ENCODE data around the gene QRICH2.
"Not testable (repeated sequence)": the region's sequence is repeated elsewhere in the genome, so short reads cannot be mapped to it uniquely, and the experiment has no call there.

QRICH2 gene

GRCh38 chr17:76248013-76248782 is 59.9 kb downstream of the QRICH2 start:
- DNase-seq (ENCODE audit: low spot score) = no peak

DNA sequence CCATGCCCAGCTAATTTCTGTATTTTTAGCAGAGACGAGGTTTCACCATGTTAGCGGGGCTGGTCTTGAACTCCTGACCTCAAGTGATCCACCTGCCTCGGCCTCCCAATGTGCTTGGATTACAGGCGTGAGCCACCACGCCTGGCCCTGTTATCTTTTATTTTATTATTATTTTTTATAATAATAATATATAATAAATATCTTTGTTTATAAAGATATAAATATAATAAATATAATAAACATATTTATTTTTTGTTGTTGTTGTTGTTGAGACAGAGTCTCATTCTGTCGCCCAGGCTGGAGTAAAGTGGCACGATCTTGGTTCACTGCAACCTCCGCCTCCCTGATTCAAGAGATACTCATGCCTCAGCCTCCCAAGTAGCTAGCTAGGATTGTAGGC is 60.8 kb downstream of the QRICH2 start:
- DNase-seq (ENCODE audit: low spot score) = no peak

DNA sequence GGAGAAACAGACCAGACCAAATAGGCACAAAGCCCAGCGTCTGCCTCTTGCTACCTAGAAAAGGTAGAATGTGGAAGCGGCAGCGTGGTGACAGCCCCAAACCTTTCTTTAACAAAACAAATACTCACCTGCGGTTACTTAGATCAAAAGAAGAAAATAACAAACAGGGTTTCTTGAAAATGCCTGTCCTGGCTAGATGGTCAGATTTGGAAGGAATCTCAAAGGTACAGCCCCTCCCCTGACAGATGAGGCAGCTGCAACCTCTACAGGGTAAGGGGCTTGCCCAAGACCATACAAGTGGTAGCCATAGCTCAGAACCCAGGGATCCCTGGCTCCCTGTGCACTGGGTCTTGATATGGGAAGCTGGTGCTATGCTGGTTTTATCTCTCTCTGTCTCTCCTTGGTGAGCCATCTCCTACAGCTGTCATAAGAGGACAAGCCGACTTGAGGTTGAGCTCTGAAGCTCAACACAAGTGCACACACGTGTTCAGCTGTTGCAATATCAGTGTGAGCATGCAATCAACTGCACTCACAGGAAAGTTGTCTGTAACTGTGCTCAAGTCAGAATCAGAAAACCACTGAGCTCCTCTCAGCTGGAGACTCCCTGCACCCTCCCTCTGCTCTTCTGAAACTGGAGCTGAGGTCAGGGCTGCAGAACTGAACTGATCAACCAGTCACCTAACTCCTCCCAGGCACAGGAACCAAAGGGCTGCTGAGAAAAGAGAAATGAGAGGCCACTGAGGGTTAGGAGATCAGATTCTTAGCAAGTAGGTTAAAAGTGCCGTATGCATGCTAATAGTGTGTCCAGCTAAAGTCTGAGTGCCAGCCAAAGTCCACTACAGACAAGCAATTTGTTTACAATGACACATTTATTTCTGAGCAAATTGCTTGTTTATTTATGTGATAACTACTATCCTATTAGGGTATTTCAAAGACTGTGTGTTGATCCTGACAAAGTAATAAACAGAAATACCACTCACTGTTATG is 61.7 kb downstream of the QRICH2 start:
- no peak for DNase-seq (ENCODE audit: low spot score)

- not testable (repeated sequence) for DNase-seq (ENCODE audit: low spot score)
Observed at GRCh38 chr17:76244721-76245120, 63.4 kb downstream of the QRICH2 start.

DNA sequence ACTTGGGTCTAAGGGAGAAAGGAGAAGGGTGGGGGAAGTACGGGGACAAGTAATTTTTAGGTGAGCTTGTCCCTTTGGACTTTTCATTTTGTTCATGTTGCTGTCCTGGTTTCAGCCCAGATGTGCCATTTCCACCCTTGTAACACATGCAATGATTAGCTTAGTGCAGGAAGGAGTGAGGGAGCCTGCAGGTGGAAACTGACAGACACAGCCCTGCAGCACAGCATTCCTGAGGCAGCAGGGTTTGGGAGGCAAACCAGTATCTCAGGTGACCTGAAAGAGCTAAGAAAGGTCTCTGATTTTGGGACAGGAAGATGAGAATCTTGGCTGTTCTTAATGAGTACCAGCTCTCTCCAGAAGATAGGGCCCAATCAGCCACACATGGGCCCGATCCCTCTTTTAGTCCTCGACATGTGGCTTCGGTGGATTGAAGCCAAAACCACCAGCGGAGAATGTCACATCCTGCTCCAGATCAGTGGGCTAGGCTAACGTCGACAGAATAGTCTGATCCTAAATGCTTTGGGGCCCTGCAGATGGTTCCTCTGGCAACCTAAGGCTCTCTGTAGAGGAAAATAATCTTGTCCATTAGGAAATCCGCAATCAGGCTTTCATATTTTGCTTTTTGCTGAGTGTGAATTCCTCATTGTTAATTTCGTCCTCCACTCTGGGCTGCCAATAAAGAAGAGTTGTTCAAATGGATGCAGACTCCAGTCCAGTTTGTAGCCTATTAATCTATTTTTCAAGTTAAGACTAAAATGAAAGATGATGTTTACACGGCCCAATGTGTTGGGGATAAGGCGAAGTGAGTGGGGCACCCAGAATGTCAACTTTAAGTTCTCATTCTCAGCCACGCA is 64.0 kb downstream of the QRICH2 start:
- DNase-seq (ENCODE audit: low spot score) = no peak

- no peak for DNase-seq (ENCODE audit: low spot score)
Observed at GRCh38 chr17:76241691-76242255, 66.3 kb downstream of the QRICH2 start.

- DNase-seq (ENCODE audit: low spot score) = no peak
Observed at GRCh38 chr17:76241204-76241538, 66.9 kb downstream of the QRICH2 start.

DNA sequence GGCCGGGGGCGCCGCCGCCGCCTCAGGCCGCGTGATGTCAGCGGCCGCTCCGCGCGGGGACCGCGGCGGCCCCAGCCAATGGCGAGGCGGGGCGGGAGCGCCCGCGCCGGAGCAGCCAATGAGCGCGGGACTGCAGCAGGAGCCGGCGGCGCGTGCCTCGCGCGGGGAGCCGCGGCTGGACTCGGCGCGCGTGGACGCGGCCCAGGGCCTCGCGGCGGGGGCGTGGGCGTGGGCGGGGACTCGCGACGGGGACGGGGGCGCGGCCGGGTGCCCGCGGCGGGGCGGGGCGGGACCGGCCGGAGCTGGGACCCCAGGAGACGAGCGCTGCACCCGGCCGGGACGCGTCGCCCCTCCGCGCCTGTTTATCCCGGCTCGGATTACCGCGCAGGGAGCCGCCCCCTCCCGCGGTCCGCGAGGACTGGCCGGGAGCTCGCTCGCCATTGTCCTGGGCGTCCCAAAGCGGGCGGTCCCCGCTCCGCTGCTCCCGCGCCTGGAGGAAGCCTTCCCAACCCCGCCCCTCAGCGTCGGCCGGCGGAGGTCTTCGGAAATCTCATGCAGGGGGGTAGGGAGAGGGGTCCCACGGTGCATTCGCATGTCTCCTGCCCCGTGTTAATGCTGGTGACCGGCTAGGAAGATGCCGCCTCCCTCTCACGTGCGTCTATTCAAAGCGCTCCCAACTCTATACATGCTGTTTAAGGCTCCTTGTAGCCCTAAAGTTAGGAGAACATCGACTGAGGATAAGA is 67.4 kb downstream of the QRICH2 start, which contains the start of gene RNF157:
Gene RNF157 (minus strand): TSS at position 33 of the 743 bp plus-strand sequence. CDS start 253 bp downstream, outside the sequence.
- peak; percentile 68 for DNase-seq (ENCODE audit: low spot score)

DNA sequence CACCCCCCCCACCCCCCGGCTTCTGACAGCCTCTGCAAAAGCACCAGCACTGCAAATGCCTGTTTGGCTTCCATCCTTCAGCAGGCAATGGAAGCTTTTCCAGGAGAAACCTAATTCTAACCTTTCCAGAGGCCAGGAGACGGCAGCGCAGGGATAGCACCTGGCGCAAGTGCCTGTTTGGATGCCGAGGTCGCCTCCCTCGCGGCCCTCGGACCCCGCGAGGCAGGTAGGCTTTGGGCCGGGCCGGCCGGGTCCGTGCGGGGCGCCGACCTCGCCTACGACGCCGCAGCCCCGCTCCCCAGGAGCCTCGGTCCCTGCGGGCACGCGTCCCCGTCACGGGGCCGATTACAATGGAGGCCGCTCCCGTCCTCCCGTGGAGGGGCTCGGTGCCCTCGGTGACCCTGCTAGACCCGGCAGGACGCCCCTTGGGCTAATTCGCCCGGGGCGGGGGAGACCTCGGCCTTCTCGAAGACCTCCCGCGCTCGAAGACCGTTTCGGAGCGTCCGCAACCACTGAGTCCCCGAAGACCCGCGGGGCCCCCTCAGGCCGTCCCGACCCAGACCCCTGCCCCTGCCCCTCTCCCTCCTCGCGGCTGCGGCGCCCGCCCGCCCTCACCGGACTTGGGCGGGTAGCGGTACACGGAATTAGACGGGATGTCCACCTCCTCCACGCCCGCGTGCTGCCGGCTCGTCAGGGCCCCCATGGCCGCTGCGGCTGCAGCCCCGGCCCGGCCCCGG is 68.4 kb downstream of the QRICH2 start:
- DNase-seq (ENCODE audit: low spot score) = no peak

DNA sequence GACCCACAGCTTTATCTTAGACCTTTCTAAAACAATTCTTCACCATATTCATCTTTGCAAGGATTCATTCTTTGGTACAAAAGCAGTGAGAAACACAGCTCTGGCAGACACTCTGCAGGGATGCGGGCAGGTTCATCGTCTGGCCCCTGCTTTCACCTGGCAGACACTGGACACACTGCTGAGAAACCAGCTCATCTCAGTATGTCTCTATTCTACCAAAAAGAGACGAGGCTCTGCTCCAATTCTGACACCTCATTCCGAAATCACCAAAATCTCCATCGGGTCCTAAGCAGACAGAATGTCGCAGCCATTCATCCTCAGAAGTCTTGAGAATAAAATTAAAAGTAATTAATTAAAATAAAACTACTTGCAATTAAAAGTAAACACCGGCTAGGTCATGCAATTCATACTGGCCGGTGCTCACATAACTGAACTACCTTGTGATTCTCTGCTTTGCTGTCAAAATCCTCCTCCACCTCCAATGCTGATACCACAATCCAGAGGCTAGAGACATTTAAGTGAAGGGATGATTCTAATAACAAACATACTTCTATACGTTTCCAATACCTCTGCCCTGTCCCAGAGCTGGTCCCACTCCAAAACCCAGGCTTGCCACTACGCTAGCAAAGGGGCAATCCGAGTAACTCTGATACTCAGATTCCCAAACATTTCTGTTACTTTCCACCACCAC is 69.1 kb downstream of the QRICH2 start:
- DNase-seq (ENCODE audit: low spot score) = no peak

DNA sequence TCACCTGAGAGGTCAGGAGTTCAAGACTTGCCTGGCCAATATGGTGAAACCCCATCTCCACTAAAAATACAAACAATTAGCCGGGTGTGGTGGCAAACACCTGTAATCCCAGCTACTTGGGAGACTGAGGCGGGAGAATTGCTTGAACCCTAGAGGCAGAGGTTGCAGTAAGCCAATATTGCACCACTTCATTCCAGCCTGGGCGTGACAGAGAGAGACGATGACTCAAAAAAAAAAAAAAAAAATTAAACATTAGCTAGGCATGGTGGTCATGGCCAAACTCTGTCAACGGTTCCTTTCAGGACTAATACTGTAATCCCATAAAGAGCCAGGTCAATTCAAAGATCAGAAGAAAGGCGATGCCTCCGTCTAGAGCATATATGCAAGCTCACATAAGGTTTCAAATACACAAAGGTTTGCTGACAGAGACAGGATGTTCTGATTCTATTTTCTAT is 70.2 kb downstream of the QRICH2 start:
- no peak for DNase-seq (ENCODE audit: low spot score)

GRCh38 chr17:76236603-76237002 is 71.5 kb downstream of the QRICH2 start:
- no peak for DNase-seq (ENCODE audit: low spot score)

DNA sequence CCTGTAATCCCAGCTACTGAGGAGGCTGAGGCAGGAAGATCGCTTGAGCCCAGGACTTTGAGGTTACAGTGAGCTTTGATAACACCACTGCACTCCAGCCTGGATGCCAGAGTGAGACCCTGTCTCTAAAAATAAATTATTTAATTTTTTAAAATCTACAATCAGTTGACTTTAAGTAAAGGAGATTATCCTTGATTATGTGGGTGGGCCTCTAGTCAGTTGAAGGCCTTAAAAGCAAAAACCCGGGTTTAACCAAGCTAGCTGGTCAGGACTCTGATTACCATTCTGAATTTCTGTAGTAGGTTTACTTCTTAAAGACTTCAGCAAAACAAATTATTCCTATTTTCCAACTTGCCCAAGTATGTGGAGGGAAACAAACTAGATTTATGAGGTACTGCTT is 72.2 kb downstream of the QRICH2 start:
- no peak for DNase-seq (ENCODE audit: low spot score)

DNA sequence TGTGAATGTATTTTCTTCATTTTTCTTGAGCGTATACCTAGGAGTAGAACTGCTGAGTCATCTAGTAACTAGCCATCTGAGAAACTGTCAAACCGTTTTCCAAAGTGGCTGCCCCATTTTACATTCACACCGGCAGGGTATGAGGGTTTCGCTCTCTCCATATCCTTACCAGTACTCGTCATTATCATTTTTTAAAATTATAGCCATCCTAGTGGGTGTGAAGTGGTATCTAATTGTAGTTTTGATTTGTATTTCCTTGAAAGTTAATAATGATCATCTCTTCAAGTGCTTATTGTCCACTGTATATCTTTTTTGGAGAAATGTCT is 73.8 kb downstream of the QRICH2 start:
- DNase-seq (ENCODE audit: low spot score) = no peak

DNA sequence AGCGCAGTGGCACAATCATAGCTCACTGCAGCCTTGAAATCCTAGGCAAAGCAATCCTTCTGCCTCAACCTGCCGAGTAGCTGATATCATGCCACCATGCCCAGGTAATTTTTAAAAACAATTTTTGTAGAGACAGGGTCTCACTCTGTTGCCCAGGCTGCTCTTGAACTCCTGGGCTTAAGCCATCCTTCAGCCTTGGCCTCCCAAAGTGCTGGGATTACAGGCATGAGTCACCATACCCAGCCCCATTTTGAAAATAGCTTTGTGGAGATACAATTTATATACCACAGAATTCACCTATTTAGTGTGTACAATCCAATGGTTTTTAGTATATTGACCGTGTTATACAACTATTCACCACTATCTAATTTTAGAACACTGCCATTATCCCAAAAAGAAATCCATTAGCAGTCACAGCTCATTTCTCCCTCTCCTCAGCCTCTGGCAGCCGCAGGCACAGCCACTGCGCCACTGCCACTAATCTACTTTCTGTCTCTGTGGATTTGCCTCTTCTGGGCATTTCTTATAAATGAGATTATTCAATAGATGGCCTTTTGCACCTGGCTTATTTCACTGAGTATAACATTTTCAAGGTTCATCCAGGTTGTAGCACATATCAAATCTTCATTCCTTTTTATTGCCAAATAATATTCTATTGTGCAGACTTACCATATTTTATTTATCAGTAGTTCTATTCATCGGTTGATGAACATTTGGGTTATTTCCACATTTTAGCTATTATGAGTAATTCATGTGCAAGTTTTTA is 74.3 kb downstream of the QRICH2 start:
- no peak for DNase-seq (ENCODE audit: low spot score)

- no peak for DNase-seq (ENCODE audit: low spot score)
Observed at GRCh38 chr17:76232342-76232741, 75.7 kb downstream of the QRICH2 start.

DNA sequence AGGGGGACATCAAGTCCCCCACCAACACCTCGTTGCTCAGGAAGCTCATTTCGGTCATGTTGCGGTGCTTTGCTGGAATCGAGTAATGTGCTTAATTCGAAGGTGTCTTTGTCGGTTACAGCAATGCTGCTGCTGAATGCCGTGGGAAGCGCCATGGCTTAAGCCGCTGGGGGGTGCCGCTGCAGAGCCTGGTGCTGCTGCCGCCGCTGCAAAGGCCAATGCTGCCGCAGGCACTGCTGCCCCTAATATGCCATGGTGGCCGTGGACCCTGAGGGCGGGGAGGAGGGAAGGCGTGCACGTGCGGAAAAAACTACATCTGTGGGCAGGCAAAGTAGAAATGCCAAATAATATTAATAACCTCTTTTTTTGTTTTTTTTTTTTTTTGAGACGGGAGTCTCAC is 81.3 kb downstream of the QRICH2 start:
- DNase-seq (ENCODE audit: low spot score) = not testable (repeated sequence)

- not testable (repeated sequence) for DNase-seq (ENCODE audit: low spot score)
Observed at GRCh38 chr17:76225373-76226086, 82.5 kb downstream of the QRICH2 start.

Measured in germinal center (tissue), 1 donor.